Smooth muscle cell (in vitro differentiated cells): ENCODE results near the gene PLK4. TPM values are rescaled to one million over a fixed set of nuclear protein-coding genes. Genes with fewer than 3 reads are reported as not detected.
A peak's percentile ranks its signal among the peaks of the same experiment; 100 is the strongest.

Experiments used
- DNase-seq: peaks from one replicate; lab custom pipeline; 2025; ENCODE audit not compliant: unreplicated experiment; lab: John Stamatoyannopoulos, UW
- H2AFZ ChIP-seq: fragments of 200-600 bp; sonication (generic); 2 replicates; pipeline ENCODE4 v1.6.0; 2016; ENCODE audit warnings: antibody characterized with exemption, low read depth, mild to moderate bottlenecking
- H3F3A ChIP-seq: fragments of 200-600 bp; sonication (generic); 2 replicates; pipeline ENCODE4 v1.6.0; 2017; ENCODE audit warnings: antibody characterized with exemption, low read depth
- H3K27ac ChIP-seq: fragments of 200-600 bp; sonication (generic); 2 replicates; pipeline ENCODE4 v1.5.1; 2016; ENCODE audit warnings: low read depth, mild to moderate bottlenecking
- H3K27me3 ChIP-seq: fragments of 200-600 bp; sonication (generic); 2 replicates; pipeline ENCODE4 v1.6.1; 2016; ENCODE audit warnings: low read depth, mild to moderate bottlenecking
- H3K36me3 ChIP-seq: fragments of 200-600 bp; sonication (generic); 2 replicates; pipeline ENCODE4 v1.5.1; 2016; ENCODE audit warnings: low read depth
- H3K4me1 ChIP-seq: fragments of 200-600 bp; sonication (generic); 2 replicates; pipeline ENCODE4 v1.5.1; 2016; ENCODE audit warnings: low read depth
- H3K4me2 ChIP-seq: fragments of 200-600 bp; sonication (generic); 2 replicates; pipeline ENCODE4 v1.6.0; 2016; ENCODE audit warnings: mild to moderate bottlenecking
- H3K4me3 ChIP-seq: fragments of 200-600 bp; sonication (generic); 2 replicates; pipeline ENCODE4 v1.5.1; 2016; ENCODE audit warnings: mild to moderate bottlenecking
- H3K79me2 ChIP-seq: fragments of 200-600 bp; sonication (generic); 2 replicates; pipeline ENCODE4 v1.6.0; 2016; ENCODE audit warnings: low read depth, mild to moderate bottlenecking
- H3K9ac ChIP-seq: fragments of 200-600 bp; sonication (generic); 2 replicates; pipeline ENCODE4 v1.6.0; 2016; ENCODE audit warnings: low read depth
- H3K9me3 ChIP-seq: fragments of 200-600 bp; sonication (generic); replicated peaks from 2 replicates; pipeline ENCODE4 v1.5.1; 2016; ENCODE audit warnings: low read depth
- H4K20me1 ChIP-seq: fragments of 200-600 bp; sonication (generic); 2 replicates; pipeline ENCODE4 v1.6.0; 2016; ENCODE audit warnings: low read depth
- WGBS: methylation state at CpG from one replicate; pipeline ENCODE4 v1.1.7; 2016; ENCODE audit warnings: low lambda C conversion rate; 5-methylcytosine and 5-hydroxymethylcytosine counted together
- polyA plus RNA-seq: library from polyadenylated mRNA; unstranded; fragments of >200 nt; fragmentation: Nextera tagmentation; extraction: Ambion mirVana; gene quantifications from 2 replicates; pipeline ENCODE4 v1.2.1, GENCODE V29; 2016
- total RNA-seq: library from RNA; depleted of rRNA; stranded (reverse); fragments of >200 nt; gene quantifications from 2 replicates; pipeline ENCODE4 v1.2.3, GENCODE V29; 2014
- TF ChIP-seq, protein P1 (sequence below): fragments of 200-600 bp; sonication (generic); IDR thresholded peaks from 2 replicates; pipeline ENCODE4 v1.5.1; 2017; ENCODE audit warnings: borderline replicate concordance, mild to moderate bottlenecking, antibody characterized with exemption; ENCODE audit not compliant: insufficient read depth, poor library complexity, severe bottlenecking

Gene PLK4
- total and polyA plus RNA-seq, 2 experiments from 2014 or later: 6.9 to 10.1 TPM

DNA sequence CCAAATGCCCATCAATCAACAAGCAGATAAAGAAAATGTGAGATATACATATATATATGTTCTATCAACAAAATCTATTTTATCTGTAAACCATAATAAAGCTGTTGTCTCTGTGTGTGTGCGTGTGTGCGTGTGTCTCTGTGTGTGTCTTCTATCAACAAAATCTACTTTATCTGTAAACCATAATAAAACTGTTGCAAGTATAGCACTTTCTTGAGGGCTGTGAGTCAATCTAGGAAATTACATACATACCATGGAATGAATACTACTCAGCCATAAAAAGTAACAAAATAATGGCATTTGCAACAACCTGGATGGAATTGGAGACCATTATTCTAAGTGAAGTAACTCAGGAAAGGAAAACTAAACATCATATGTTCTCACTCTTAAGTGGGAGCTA, 12.5 kb upstream of the PLK4 start:
- DNase-seq: no peak
- WGBS: 77% methylated on average over 2 of the region's 2 CpGs

DNA sequence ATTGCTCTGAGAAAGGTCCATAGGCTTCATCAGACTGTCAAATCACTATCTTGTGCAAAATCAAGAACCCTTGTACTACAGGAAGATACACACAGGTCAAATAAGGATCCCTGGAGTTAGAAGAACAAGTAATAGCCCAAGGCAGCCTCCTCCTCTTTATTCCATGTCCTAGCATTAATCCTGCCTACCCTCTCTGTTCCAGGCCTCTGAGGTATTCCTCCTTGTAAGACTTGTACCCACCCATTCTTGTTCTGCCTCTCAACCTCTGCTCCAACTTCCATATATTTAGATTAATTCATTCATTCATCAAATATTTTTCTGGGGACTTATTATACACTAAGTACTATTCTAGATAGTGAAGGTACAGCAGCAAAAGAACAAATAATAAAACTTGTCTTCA, 10.4 kb upstream of the PLK4 start:
- Histone ChIP-seq H3K9ac (no peak overlapping the region), H4K20me1 (no peaks in the 10 kb centered on the region), H2AFZ (peak overlapping the region; percentile 41), H3K4me1 (peaks cover 5% of the 10 kb centered on the region), H3K36me3 (no peaks in the 10 kb centered on the region), H3K27ac (peak overlapping the region; percentile 57), H3K9me3 (no peaks in the 10 kb centered on the region), H3K4me2 (peak overlapping the region; percentile 36), H3K4me3 (no peak overlapping the region), H3K79me2 (no peaks in the 10 kb centered on the region), H3K27me3 (no peaks in the 10 kb centered on the region), H3F3A (peaks cover 5% of the 10 kb centered on the region)
- TF ChIP-seq, protein P1, sequence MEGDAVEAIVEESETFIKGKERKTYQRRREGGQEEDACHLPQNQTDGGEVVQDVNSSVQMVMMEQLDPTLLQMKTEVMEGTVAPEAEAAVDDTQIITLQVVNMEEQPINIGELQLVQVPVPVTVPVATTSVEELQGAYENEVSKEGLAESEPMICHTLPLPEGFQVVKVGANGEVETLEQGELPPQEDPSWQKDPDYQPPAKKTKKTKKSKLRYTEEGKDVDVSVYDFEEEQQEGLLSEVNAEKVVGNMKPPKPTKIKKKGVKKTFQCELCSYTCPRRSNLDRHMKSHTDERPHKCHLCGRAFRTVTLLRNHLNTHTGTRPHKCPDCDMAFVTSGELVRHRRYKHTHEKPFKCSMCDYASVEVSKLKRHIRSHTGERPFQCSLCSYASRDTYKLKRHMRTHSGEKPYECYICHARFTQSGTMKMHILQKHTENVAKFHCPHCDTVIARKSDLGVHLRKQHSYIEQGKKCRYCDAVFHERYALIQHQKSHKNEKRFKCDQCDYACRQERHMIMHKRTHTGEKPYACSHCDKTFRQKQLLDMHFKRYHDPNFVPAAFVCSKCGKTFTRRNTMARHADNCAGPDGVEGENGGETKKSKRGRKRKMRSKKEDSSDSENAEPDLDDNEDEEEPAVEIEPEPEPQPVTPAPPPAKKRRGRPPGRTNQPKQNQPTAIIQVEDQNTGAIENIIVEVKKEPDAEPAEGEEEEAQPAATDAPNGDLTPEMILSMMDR: no peak
- DNase-seq: no peak

More for the DNA sequence above, 12.5 kb upstream of the PLK4 start:
- Histone ChIP-seq H3K79me2 (no peaks in the 10 kb centered on the region), H3K27ac (no peak overlapping the region), H3K9ac (no peak overlapping the region), H3F3A (peaks cover 5% of the 10 kb centered on the region), H3K36me3 (no peaks in the 10 kb centered on the region), H3K9me3 (no peaks in the 10 kb centered on the region), H3K4me3 (no peak overlapping the region), H3K4me2 (no peak overlapping the region), H4K20me1 (no peaks in the 10 kb centered on the region), H2AFZ (no peak overlapping the region), H3K4me1 (peaks cover 5% of the 10 kb centered on the region), H3K27me3 (no peaks in the 10 kb centered on the region)
- TF ChIP-seq, protein P1: no peak

DNA sequence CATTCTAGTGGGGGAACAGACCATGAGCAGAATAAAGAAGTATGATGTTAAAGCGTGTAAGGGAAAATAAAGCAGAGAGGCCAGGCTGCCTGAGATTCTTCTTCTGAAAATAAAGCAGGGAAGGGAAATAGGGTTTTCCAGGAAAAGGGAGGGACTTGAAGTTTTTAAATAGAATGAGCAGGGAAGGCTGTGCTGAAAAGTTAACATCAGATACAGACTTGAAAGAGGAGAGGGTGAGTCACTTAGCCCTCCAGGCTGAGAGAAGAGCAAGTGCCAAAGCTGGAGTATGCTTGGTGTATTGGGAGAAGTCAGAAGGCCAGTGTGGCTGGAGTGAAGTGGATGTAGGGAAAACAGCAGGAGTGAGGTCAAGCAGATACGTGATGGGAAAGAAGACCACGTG, 10.0 kb upstream of the PLK4 start:
- peak overlapping the region; percentile 57 for H3K27ac ChIP-seq
- peaks cover 5% of the 10 kb centered on the region for H3K4me1 ChIP-seq
- no peaks in the 10 kb centered on the region for H3K27me3 ChIP-seq
- H3K4me3 ChIP-seq: no peak overlapping the region
- TF ChIP-seq, protein P1: no peak
- 52% methylated on average over 3 of the region's 3 CpGs for WGBS
- H3K79me2 ChIP-seq: no peaks in the 10 kb centered on the region
- H3K4me2 ChIP-seq: peak overlapping the region; percentile 36
- DNase-seq: no peak
- H3F3A ChIP-seq: peaks cover 5% of the 10 kb centered on the region
- H3K9me3 ChIP-seq: no peaks in the 10 kb centered on the region
- H4K20me1 ChIP-seq: no peaks in the 10 kb centered on the region
- H3K36me3 ChIP-seq: no peaks in the 10 kb centered on the region
- H2AFZ ChIP-seq: peak overlapping the region; percentile 41
- H3K9ac ChIP-seq: no peak overlapping the region

DNA sequence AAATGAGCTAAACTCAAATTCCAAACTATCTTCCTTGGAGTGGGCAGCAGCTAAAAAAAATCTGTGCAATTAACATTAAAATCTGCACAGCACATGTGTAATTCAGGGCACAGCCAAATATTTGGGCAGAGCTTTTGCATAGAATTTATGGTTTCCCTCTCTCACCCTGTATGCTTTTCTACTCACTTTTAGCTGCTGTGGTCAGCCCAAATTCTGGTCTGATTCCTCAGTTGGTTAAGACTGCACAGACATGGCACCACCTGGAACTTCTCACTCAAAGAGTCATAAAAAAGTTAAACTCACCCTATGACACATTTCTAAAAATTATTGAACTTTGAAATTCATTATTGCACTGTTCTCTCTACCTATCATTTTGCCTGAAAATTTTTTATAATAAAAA, 4.9 kb upstream of the PLK4 start:
- Histone ChIP-seq H3K9ac (no peak overlapping the region), H4K20me1 (no peaks in the 10 kb centered on the region), H2AFZ (no peak overlapping the region), H3K9me3 (no peaks in the 10 kb centered on the region), H3K36me3 (no peaks in the 10 kb centered on the region), H3K27ac (no peak overlapping the region), H3F3A (peaks cover 5% of the 10 kb centered on the region), H3K4me3 (no peak overlapping the region), H3K4me1 (peaks cover 8% of the 10 kb centered on the region), H3K79me2 (peaks cover 5% of the 10 kb centered on the region), H3K4me2 (no peak overlapping the region), H3K27me3 (no peaks in the 10 kb centered on the region)
- no peak for DNase-seq
- TF ChIP-seq, protein P1: no peak
